Stomach (tissue), 9 donors: ENCODE data around the gene GPRIN2. TPM values are rescaled to one million over a fixed set of nuclear protein-coding genes. Genes with fewer than 3 reads are reported as not detected.
A peak's percentile ranks its signal among the peaks of the same experiment; 100 is the strongest.

Experiments used
- DNase-seq, 2 donors: peaks; one replicate each; pipeline versions ENCODE4 v3.0.0 to v3.0.0-alpha.2; 2013 to 2019
- H3K27ac ChIP-seq, 5 donors: fragments of 200-600 bp in 4 of 5; sonication (generic) in 4 of 5; one replicate each; pipeline ENCODE4 v1.5.1; 2013 to 2019; ENCODE audit warnings: mild to moderate bottlenecking in 1 of 5, moderate library complexity in 1 of 5
- H3K27me3 ChIP-seq, 3 donors: fragments of 200-600 bp; sonication (generic); one replicate each; pipeline ENCODE4 v1.5.1; 2017 to 2019; ENCODE audit warnings: mixed run types in 1 of 3
- H3K36me3 ChIP-seq, 4 donors: fragments of 200-600 bp; sonication (generic); 1 replicate in 3 of 4; 2 replicates in 1 of 4; pipeline ENCODE4 v1.5.1; 2016 to 2019
- H3K4me1 ChIP-seq, 4 donors: fragments of 200-600 bp; sonication (generic); one replicate each; pipeline ENCODE4 v1.5.1; 2016 to 2019
- H3K4me3 ChIP-seq, 4 donors: fragments of 200-600 bp; sonication (generic) in 3 of 4; one replicate each; pipeline ENCODE4 v1.5.1; 2016 to 2019; ENCODE audit warnings: mild to moderate bottlenecking in 1 of 4
- H3K9me3 ChIP-seq, 4 donors: fragments of 200-600 bp; sonication (generic); one replicate each; pipeline ENCODE4 v1.5.1; 2016 to 2019
- CTCF ChIP-seq, 7 experiments: fragments of 450-650 bp in 4 of 7; fragments of 200-600 bp in 3 of 7; sonication (generic) in 3 of 7; IDR thresholded peaks; one replicate each; pipeline ENCODE4 v1.5.1; 2016 to 2019; ENCODE audit warnings: antibody characterized with exemption in 7 of 7, control low read depth in 2 of 7, mild to moderate bottlenecking in 1 of 7
- EP300 ChIP-seq: sonication (generic); formaldehyde crosslinking; IDR thresholded peaks from one replicate; pipeline ENCODE4 v1.6.1; 2017; ENCODE audit warnings: antibody characterized with exemption
- POLR2A ChIP-seq, 4 donors: fragments of 450-650 bp; IDR thresholded peaks; one replicate each; pipeline ENCODE4 v1.6.1; 2016; ENCODE audit warnings: antibody characterized with exemption in 4 of 4, control low read depth in 2 of 4, mild to moderate bottlenecking in 1 of 4, moderate library complexity in 1 of 4
- POLR2AphosphoS5 ChIP-seq, 3 donors: sonication (generic); formaldehyde crosslinking; IDR thresholded peaks; one replicate each; pipeline ENCODE4 v1.6.1; 2016; ENCODE audit warnings: antibody characterized with exemption in 3 of 3
- WGBS, 5 donors: extraction: QIAGEN DNeasy Blood & Tissue Kit in 3 of 5; methylation state at CpG; one replicate each; pipeline versions ENCODE4 v1.1.5 to v1.1.7; 2013 to 2018; 5-methylcytosine and 5-hydroxymethylcytosine counted together
- intact Hi-C: fragments of 100-400 bp; cut with DNase I; formaldehyde crosslinking; loops from one replicate; pipeline ENCODE4 v1.15.1; 2023; ENCODE audit warnings: low total_unique reads
- polyA plus RNA-seq, 3 donors: library from polyadenylated mRNA; stranded (reverse); fragments of 200-250 nt; gene quantifications; one replicate each; pipeline ENCODE4 v1.2.3, GENCODE V29; 2013
- total RNA-seq, 5 donors: library from RNA; depleted of rRNA; stranded (reverse); fragments of >200 nt; gene quantifications; one replicate each; pipeline versions ENCODE4 v1.1.0 to v1.2.3, GENCODE V29; 2014 to 2016
- donor health status: healthy with polysubstance abuse.
- donor health status: Bipolar disorder and iron deficiency.
- donor health status: healthy.

Gene GPRIN2
- total and polyA plus RNA-seq, 8 donors, result 3.5 to 27.8 (median 11.1) TPM

DNA sequence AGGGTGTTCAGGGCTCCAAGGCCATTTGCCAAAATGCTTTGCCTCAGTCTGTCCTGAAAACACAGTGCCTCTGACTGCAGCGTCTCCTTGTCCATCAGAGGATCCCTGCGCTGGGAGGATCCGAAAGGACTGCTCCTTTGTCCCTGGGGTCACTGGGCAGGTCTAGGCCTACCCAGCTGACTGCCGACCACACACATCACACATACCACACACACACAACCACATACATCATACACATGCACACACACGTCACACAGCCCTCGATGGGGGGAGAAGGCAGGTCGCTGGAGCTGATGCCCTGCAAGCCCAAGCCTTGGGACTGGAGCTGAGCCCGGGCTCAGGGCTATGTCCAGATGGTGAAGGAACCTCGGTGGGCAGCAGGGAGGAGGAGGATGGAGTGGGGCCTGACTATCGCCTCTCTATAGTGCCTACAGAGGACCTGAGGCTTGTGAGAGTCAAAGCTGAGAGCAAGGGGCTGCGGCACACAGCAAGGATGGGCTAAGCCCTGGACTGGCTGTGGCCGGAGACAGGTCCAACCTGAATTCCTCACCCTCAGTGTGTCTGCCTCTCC, 29.1 kb downstream of the GPRIN2 start:
- peaks cover 9 to 23% (median 14%) of the 10 kb centered on the region in 4 donors for H3K4me1 ChIP-seq
- peak in 1 of 2 donors; percentile 25 for DNase-seq
- no peak overlapping the region for H3K4me3 ChIP-seq
- intact Hi-C loops, result no loop called here
- WGBS, 5 donors, result 88 to 93% (median 89%) methylated on average over 12 of the region's 12 CpGs
- no peaks in the 10 kb centered on the region for H3K36me3 ChIP-seq
- H3K9me3 ChIP-seq, result no peaks in the 10 kb centered on the region
- H3K27me3 ChIP-seq, result no peaks in the 10 kb centered on the region
- no peak overlapping the region for H3K27ac ChIP-seq
- TF ChIP-seq POLR2A (IDR thresholded peaks at IDR 0.05), result no peak
- no peak for TF ChIP-seq EP300
- TF ChIP-seq CTCF (IDR thresholded peaks at IDR 0.05), result no peak
- TF ChIP-seq POLR2AphosphoS5 (IDR thresholded peaks at IDR 0.05), result no peak

GRCh38 chr10:46526682-46527038, 29.8 kb downstream of the GPRIN2 start:
- Histone ChIP-seq H3K9me3 (no peaks in the 10 kb centered on the region), H3K27me3 (no peaks in the 10 kb centered on the region), H3K27ac (no peak overlapping the region), H3K4me3 (no peak overlapping the region), H3K4me1 (peaks cover 9 to 23% (median 14%) of the 10 kb centered on the region in 4 donors), H3K36me3 (no peaks in the 10 kb centered on the region)
- TF ChIP-seq CTCF (IDR thresholded peaks at IDR 0.05) (no peak), POLR2AphosphoS5 (IDR thresholded peaks at IDR 0.05) (no peak)
- peak; percentile 39 to 57 for DNase-seq
- intact Hi-C loops, result no loop called here
- WGBS, 5 donors, result 26 to 48% (median 37%) methylated on average over 7 of the region's 7 CpGs

- 91 to 96% (median 95%) methylated on average over 4 of the region's 4 CpGs for WGBS, 5 donors
- TF ChIP-seq POLR2A (IDR thresholded peaks at IDR 0.05), result peak in 1 of 4 donors; percentile 49
- TF ChIP-seq EP300, result no peak
- TF ChIP-seq CTCF (IDR thresholded peaks at IDR 0.05), result peak in 1 of 7 experiments; percentile 35
- intact Hi-C loops, result no loop called here
- H3K4me3 ChIP-seq, result no peak overlapping the region
- peaks cover 9 to 23% (median 14%) of the 10 kb centered on the region in 4 donors for H3K4me1 ChIP-seq
- H3K27ac ChIP-seq, result no peak overlapping the region
- no peaks in the 10 kb centered on the region for H3K9me3 ChIP-seq
- no peaks in the 10 kb centered on the region for H3K36me3 ChIP-seq
- DNase-seq, result no peak
- H3K27me3 ChIP-seq, result no peaks in the 10 kb centered on the region
Observed at GRCh38 chr10:46525824-46526681, 30.4 kb downstream of the GPRIN2 start.

DNA sequence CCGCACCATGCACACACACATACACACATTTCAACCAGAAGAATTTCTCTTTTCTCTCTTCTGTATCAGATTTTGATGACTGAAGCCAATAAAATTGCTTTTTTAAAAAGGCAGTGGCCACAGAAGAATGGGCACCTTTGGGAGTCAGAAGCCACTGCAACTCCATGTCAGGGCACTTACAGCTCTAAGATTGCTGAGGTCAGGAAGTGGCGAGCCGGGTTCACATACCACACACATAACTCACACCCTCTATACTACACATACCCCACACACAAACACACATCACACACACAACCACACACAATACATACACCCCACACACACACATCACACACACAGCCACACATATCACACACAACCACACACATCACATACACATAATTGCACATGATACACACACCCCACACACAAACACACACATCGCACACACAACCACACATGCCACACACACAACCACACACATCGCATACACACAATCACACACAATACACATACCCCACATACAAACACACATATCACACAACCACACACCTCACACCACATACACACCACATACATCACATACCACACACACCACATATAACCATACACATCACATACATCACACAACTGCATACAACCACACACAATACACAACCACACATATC, 31.2 kb downstream of the GPRIN2 start:
- Histone ChIP-seq H3K27ac (no peak overlapping the region), H3K4me1 (peaks cover 9 to 23% (median 14%) of the 10 kb centered on the region in 4 donors), H3K36me3 (no peaks in the 10 kb centered on the region), H3K4me3 (no peak overlapping the region), H3K27me3 (no peaks in the 10 kb centered on the region), H3K9me3 (no peaks in the 10 kb centered on the region)
- intact Hi-C loops, result no loop called here
- peak in 1 of 2 donors; percentile 24 for DNase-seq
- 80 to 91% (median 88%) methylated on average over 5 of the region's 5 CpGs for WGBS, 5 donors
- no peak for TF ChIP-seq POLR2AphosphoS5 (IDR thresholded peaks at IDR 0.05)
- TF ChIP-seq EP300, result no peak
- TF ChIP-seq CTCF (IDR thresholded peaks at IDR 0.05), result no peak
- TF ChIP-seq POLR2A (IDR thresholded peaks at IDR 0.05), result no peak
